Measurements from ENCODE around the gene RBMS3.

The RBMS3 gene

DNA sequence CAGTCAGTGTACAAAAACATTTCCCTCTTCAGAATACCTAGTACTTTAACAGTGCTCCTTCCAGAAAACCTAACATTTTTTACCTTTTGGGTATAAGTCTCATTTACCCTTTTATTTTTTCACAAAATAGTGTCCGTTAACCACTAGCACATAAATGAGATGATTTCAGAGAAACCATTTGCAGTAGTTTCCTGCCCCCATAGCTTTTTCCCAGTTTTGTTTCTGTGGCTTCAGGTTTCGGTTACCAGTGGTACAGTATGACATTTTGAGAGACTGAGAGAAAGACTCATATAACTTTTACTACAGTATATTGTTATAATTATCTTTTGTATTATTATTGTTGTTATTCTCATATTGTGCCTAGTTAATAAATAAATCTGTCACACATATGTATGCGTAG is 6.2 kb upstream of the RBMS3 start:
- in situ Hi-C loops (cut with MboI; ENCODE audit: low pct_unique_long_range_greater_than_20kb, low sequenced_read_pairs, unreplicated experiment) = no loop called here
- TF ChIP-seq, protein P1, sequence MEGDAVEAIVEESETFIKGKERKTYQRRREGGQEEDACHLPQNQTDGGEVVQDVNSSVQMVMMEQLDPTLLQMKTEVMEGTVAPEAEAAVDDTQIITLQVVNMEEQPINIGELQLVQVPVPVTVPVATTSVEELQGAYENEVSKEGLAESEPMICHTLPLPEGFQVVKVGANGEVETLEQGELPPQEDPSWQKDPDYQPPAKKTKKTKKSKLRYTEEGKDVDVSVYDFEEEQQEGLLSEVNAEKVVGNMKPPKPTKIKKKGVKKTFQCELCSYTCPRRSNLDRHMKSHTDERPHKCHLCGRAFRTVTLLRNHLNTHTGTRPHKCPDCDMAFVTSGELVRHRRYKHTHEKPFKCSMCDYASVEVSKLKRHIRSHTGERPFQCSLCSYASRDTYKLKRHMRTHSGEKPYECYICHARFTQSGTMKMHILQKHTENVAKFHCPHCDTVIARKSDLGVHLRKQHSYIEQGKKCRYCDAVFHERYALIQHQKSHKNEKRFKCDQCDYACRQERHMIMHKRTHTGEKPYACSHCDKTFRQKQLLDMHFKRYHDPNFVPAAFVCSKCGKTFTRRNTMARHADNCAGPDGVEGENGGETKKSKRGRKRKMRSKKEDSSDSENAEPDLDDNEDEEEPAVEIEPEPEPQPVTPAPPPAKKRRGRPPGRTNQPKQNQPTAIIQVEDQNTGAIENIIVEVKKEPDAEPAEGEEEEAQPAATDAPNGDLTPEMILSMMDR (IDR thresholded peaks at IDR 0.05; ENCODE audit: extremely low read depth, insufficient read depth, missing control alignments) = no peak
- DNase-seq (ENCODE audit: low spot score) = no peak

DNA sequence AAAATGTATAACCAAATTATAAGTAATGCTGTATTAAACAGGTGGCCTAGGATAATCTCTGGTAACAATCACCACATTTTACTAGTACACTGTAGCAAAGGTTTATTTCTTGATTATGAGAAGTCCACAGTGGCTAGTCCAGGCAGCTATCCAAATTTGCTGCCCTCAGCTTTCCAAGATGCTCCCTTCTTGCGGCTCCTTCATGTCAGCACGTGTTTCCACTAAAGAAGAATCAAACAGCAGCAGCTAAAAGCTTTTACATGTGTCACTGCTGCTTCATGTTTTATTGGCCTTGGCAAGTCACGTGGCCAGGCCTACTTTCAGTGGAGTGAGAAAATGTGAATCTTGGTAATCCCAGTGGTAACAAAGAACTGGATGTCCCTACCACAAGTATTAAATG is 5.6 kb upstream of the RBMS3 start:
- in situ Hi-C loops (cut with MboI; ENCODE audit: low pct_unique_long_range_greater_than_20kb, low sequenced_read_pairs, unreplicated experiment) = no loop called here
- TF ChIP-seq, protein P1 (IDR thresholded peaks at IDR 0.05; ENCODE audit: extremely low read depth, insufficient read depth, missing control alignments) = no peak
- no peak for DNase-seq (ENCODE audit: low spot score)

DNA sequence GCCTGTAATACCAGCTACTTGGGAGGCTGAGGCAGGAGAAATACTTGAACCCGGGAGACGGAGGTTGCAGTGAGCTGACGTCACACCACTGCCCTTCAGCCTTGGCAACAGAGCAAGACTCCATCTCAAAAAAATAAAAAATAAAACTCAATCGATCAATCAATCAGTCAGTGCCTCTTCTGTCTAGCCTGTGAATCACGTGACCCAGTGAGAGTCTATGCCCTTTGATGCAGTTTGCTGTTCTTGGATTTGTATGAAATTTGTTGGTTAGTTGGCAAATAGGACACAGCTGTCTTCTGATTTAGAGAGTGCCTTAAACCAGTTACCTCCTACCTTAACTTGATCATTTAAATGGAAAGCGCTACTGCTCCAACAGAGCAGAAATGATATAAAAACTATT is 3.6 kb upstream of the RBMS3 start:
- TF ChIP-seq, protein P1 (IDR thresholded peaks at IDR 0.05; ENCODE audit: extremely low read depth, insufficient read depth, missing control alignments) = no peak
- in situ Hi-C loops (cut with MboI; ENCODE audit: low pct_unique_long_range_greater_than_20kb, low sequenced_read_pairs, unreplicated experiment) = no loop called here

DNA sequence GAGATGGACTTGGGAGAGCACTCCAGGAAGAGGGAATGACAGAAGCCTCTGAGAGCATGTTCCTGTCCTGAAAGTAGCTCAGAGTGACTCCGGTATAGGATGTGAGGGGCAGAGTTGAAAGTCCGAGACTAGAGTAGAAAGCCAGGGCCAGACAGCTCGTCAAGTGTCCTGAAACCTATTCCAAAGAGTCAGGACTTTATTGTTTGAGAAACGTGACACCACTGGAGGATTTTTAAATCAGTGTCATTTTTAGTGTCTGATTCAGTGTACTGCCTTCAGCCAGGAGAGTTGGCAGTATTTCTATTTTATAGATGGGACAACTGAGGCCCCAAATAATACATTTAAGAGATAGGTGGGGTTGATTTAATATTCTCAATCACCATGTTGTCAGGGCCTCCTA is 1.6 kb upstream of the RBMS3 start:
- in situ Hi-C loops (cut with MboI; ENCODE audit: low pct_unique_long_range_greater_than_20kb, low sequenced_read_pairs, unreplicated experiment) = no loop called here
- TF ChIP-seq, protein P1 (IDR thresholded peaks at IDR 0.05; ENCODE audit: extremely low read depth, insufficient read depth, missing control alignments) = no peak
- DNase-seq (ENCODE audit: low spot score) = no peak

More for the DNA sequence above, 3.6 kb upstream of the RBMS3 start:
- no peak for DNase-seq (ENCODE audit: low spot score)

DNA sequence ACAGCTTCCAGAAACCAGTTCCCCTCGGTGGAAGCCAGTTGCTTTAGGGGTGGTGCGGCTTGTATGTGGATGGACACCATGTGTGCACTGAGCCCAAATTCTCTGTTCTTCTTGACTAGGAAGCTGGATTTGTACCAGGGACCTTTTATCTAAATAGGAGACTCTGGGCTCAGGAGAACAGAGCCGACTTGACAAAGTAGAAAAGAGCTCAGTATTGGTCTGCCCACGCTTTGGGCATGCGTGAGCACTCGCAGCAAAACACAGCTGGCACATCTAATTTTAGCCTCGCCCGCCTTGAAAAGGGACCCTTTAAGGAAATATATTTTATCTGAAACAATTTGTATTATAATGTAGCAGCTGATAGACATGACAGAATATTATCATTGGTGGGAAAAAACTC is 1.1 kb upstream of the RBMS3 start:
- in situ Hi-C loops (cut with MboI; ENCODE audit: low pct_unique_long_range_greater_than_20kb, low sequenced_read_pairs, unreplicated experiment) = no loop called here
- no peak for DNase-seq (ENCODE audit: low spot score)
- TF ChIP-seq, protein P1 (IDR thresholded peaks at IDR 0.05; ENCODE audit: extremely low read depth, insufficient read depth, missing control alignments) = no peak

DNA sequence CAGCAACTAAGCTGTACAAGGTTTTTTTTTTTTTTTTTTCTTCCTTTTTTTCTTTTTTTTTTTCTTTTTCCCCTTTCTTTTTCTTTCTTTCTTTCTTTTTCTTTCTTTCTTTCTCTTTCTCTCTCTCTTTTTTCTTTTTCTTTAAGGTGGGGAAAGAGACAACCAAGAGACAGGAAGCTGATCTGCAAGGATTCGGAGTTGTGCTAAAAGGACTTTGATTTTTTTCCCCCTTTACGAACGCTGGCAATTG is 148 bp downstream of the RBMS3 start:
- in situ Hi-C loops (cut with MboI; ENCODE audit: low pct_unique_long_range_greater_than_20kb, low sequenced_read_pairs, unreplicated experiment) = no loop called here
- no peak for DNase-seq (ENCODE audit: low spot score)
- TF ChIP-seq, protein P1 (IDR thresholded peaks at IDR 0.05; ENCODE audit: extremely low read depth, insufficient read depth, missing control alignments) = no peak
